CD14-positive monocyte (primary cell): ENCODE results near the gene NPSR1. TPM values are rescaled to one million over a fixed set of nuclear protein-coding genes. Genes with fewer than 3 reads are reported as not detected.

Experiments
- DNase-seq, 3 donors: peaks; one replicate each; pipeline ENCODE4 v3.0.0-alpha.2; 2011 to 2022
- H2AFZ ChIP-seq: 2 replicates; pipeline ENCODE4 v1.6.0; 2012; ENCODE audit warnings: mild to moderate bottlenecking, low read depth, low read length, inconsistent platforms; ENCODE audit not compliant: insufficient read depth, poor library complexity, severe bottlenecking
- H3K27ac ChIP-seq, 2 donors: 1 replicate in 1 of 2; 2 replicates in 1 of 2; pipeline ENCODE4 v1.5.1; 2012 to 2013; ENCODE audit warnings: low read length in 2 of 2, control low read depth in 1 of 2, inconsistent platforms in 1 of 2, low read depth in 1 of 2, mild to moderate bottlenecking in 1 of 2
- H3K27me3 ChIP-seq, 2 donors: one replicate each; pipeline versions ENCODE4 v1.6.0 to v1.6.1; 2011 to 2013; ENCODE audit warnings: low read length in 2 of 2; ENCODE audit not compliant: control insufficient read depth in 2 of 2, insufficient read depth in 2 of 2
- H3K36me3 ChIP-seq, 2 donors: replicated peaks in 1 of 2; 1 replicate in 1 of 2; 2 replicates in 1 of 2; pipeline versions ENCODE4 v1.5.1 to v1.6.1; 2012 to 2013; ENCODE audit warnings: low read length in 2 of 2, control low read depth in 1 of 2, inconsistent platforms in 1 of 2, mild to moderate bottlenecking in 1 of 2; ENCODE audit not compliant: insufficient read depth in 2 of 2, control insufficient read depth in 1 of 2
- H3K4me1 ChIP-seq, 2 donors: 1 replicate in 1 of 2; 2 replicates in 1 of 2; pipeline versions ENCODE4 v1.5.1 to v1.6.1; 2012 to 2013; ENCODE audit warnings: low read length in 2 of 2, control low read depth in 1 of 2, inconsistent platforms in 1 of 2, mild to moderate bottlenecking in 1 of 2, moderate library complexity in 1 of 2; ENCODE audit not compliant: insufficient read depth in 2 of 2, control insufficient read depth in 1 of 2
- H3K4me2 ChIP-seq: replicated peaks from 2 replicates; pipeline ENCODE3; 2012; ENCODE audit warnings: low read length, moderate library complexity, mild to moderate bottlenecking; ENCODE audit not compliant: poor library complexity, severe bottlenecking; ENCODE audit errors: extremely low read depth
- H3K4me3 ChIP-seq, 3 experiments: fragments of 200-600 bp in 1 of 3; sonication (generic) in 1 of 3; replicated peaks in 1 of 3; 1 replicate in 2 of 3; 2 replicates in 1 of 3; pipeline ENCODE4 v1.5.1; 2011 to 2013; ENCODE audit warnings: low read length in 3 of 3, mild to moderate bottlenecking in 3 of 3, control low read depth in 2 of 3, low read depth in 2 of 3, inconsistent platforms in 1 of 3, moderate library complexity in 1 of 3
- H3K79me2 ChIP-seq: 2 replicates; pipeline ENCODE4 v1.6.0; 2012; ENCODE audit warnings: mild to moderate bottlenecking, control low read depth, inconsistent platforms, low read length, moderate library complexity; ENCODE audit not compliant: insufficient read depth
- H3K9ac ChIP-seq: 2 replicates; pipeline ENCODE4 v1.6.0; 2017; ENCODE audit warnings: low read length, mild to moderate bottlenecking; ENCODE audit not compliant: insufficient read depth, poor library complexity, severe bottlenecking
- H3K9me3 ChIP-seq, 2 donors: replicated peaks in 1 of 2; 1 replicate in 1 of 2; 2 replicates in 1 of 2; pipeline versions ENCODE4 v1.5.1 to v1.6.1; 2012 to 2013; ENCODE audit warnings: low read length in 2 of 2, control low read depth in 1 of 2; ENCODE audit not compliant: control insufficient read depth in 1 of 2, insufficient read depth in 1 of 2
- H4K20me1 ChIP-seq: 2 replicates; pipeline ENCODE4 v1.6.0; 2012; ENCODE audit warnings: mild to moderate bottlenecking, low read length, control low read depth, moderate library complexity; ENCODE audit not compliant: insufficient read depth
- H3K27ac Mint-ChIP-seq, 7 donors: one replicate each; pipeline ENCODE4 v1.8.0; 2020; ENCODE audit warnings: mild to moderate bottlenecking in 7 of 7, mixed read lengths in 7 of 7, moderate library complexity in 6 of 7, inconsistent platforms in 2 of 7
- H3K27me3 Mint-ChIP-seq, 3 donors: one replicate each; pipeline ENCODE4 v1.8.0; 2021 to 2022; ENCODE audit warnings: low read depth in 3 of 3, mild to moderate bottlenecking in 3 of 3, mixed read lengths in 3 of 3, moderate library complexity in 3 of 3, inconsistent platforms in 1 of 3
- H3K36me3 Mint-ChIP-seq, 2 donors: one replicate each; pipeline ENCODE4 v1.8.0; 2020; ENCODE audit warnings: mixed read lengths in 2 of 2, inconsistent platforms in 1 of 2, mild to moderate bottlenecking in 1 of 2
- H3K4me1 Mint-ChIP-seq: one replicate; pipeline ENCODE4 v1.8.0; 2020; ENCODE audit warnings: mild to moderate bottlenecking, mixed read lengths
- H3K4me3 Mint-ChIP-seq, 2 donors: one replicate each; pipeline ENCODE4 v1.8.0; 2020; ENCODE audit warnings: mild to moderate bottlenecking in 2 of 2, mixed read lengths in 2 of 2, moderate library complexity in 1 of 2
- H3K9me3 Mint-ChIP-seq, 7 donors: one replicate each; pipeline ENCODE4 v1.8.0; 2020 to 2022; ENCODE audit warnings: mixed read lengths in 7 of 7, mild to moderate bottlenecking in 6 of 7, moderate library complexity in 6 of 7, inconsistent platforms in 2 of 7
- CTCF ChIP-seq: fragments of 200-600 bp; IDR thresholded peaks from one replicate; pipeline ENCODE4 v1.8.0; 2022; ENCODE audit warnings: antibody characterized with exemption, mild to moderate bottlenecking
- WGBS: methylation state at CpG from one replicate; pipeline ENCODE4 v1.1.5; 2013; ENCODE audit warnings: missing lambda C conversion rate; ENCODE audit not compliant: insufficient coverage; 5-methylcytosine and 5-hydroxymethylcytosine counted together
- intact Hi-C, 2 donors: fragments of 100-400 bp; cut with micrococcal nuclease; formaldehyde crosslinking; loops; one replicate each; pipeline versions ENCODE4 v1.15.0 to v1.15.1; 2023
- polyA minus RNA-seq: library from RNA; depleted of rRNA, polyadenylated mRNA; stranded (reverse); fragments of >200 nt; gene quantifications from 2 replicates; pipeline ENCODE4 v1.2.3, GENCODE V29; 2012
- polyA plus RNA-seq, 3 donors: library from polyadenylated mRNA; depleted of rRNA in 1 of 3; unstranded in 2 of 3; stranded (reverse) in 1 of 3; fragments of 300-500 nt in 2 of 3; fragments of >200 nt in 1 of 3; fragmentation: Illumina TruSeq in 2 of 3; gene quantifications; 1 replicate in 2 of 3; 2 replicates in 1 of 3; pipeline ENCODE4 v1.2.3, GENCODE V29; 2012 to 2021
- total RNA-seq, 12 experiments: library from RNA in 1 of 12; stranded (reverse) in 1 of 12; fragments of 120-200 nt in 1 of 12; gene quantifications; one replicate each; pipeline ENCODE4 v1.2.4 and lab custom pipeline; 2013 to 2026; ENCODE audit warnings: mixed read lengths in 6 of 12, inconsistent platforms in 1 of 12

NPSR1 gene
- not detected for total RNA-seq (2013)
- not detected for polyA plus RNA-seq
- not detected in 2 replicates for polyA minus RNA-seq
- total RNA-seq (lab: John Stamatoyannopoulos, UW): 0 to 0.75 (median 0) reads per million in 11 experiments

GRCh38 chr7:34657632-34658268 lies at the start of gene NPSR1:
Gene NPSR1 (plus strand): TSS chr7:34658218. CDS start chr7:34658413, 195 bp downstream.
- peaks cover 0 to 11% (median 4%) of the 10 kb centered on the region in 7 donors for H3K9me3 Mint-ChIP-seq
- H3K27me3 Mint-ChIP-seq: no peaks in the 10 kb centered on the region
- no peak within 1 kb of the TSS for H3K4me2 ChIP-seq
- H4K20me1 ChIP-seq: no peaks in the 10 kb centered on the region
- no peaks in the 10 kb centered on the region for H3K4me1 ChIP-seq
- H3K27me3 ChIP-seq: no peaks in the 10 kb centered on the region
- no peak within 1 kb of the TSS for H3K27ac Mint-ChIP-seq
- no peak within 1 kb of the TSS for H3K4me3 ChIP-seq
- H3K4me1 Mint-ChIP-seq: no peaks in the 10 kb centered on the region
- TF ChIP-seq CTCF: no peak
- H3K9ac ChIP-seq: no peak within 1 kb of the TSS
- intact Hi-C loops: no loop called here
- H3K36me3 ChIP-seq: no peaks in the 10 kb centered on the region
- H3K36me3 Mint-ChIP-seq: no peaks in the 10 kb centered on the region
- WGBS: 76% methylated on average over 3 of the region's 8 CpGs
- no peak for DNase-seq
- no peaks in the 10 kb centered on the region for H3K79me2 ChIP-seq
- H3K4me3 Mint-ChIP-seq: no peak within 1 kb of the TSS
- peaks cover 0 to 1% of the 10 kb centered on the region in 2 donors for H3K9me3 ChIP-seq
- no peak within 1 kb of the TSS for H2AFZ ChIP-seq
- H3K27ac ChIP-seq: no peak within 1 kb of the TSS

- Histone ChIP-seq H3K4me1 (no peaks in the 10 kb centered on the region), H3K4me2 (no peak overlapping the region), H3K9me3 (no peaks in the 10 kb centered on the region), H3K36me3 (no peaks in the 10 kb centered on the region), H3K79me2 (no peaks in the 10 kb centered on the region), H3K27me3 (no peaks in the 10 kb centered on the region), H3K27ac (no peak overlapping the region), H2AFZ (no peak overlapping the region), H3K4me3 (no peak overlapping the region), H3K9ac (no peak overlapping the region), H4K20me1 (no peaks in the 10 kb centered on the region)
- WGBS: no CpG with 5 or more reads among the region's 2 CpGs
- peaks cover 0 to 5% (median 1%) of the 10 kb centered on the region in 7 donors for H3K9me3 Mint-ChIP-seq
- H3K27ac Mint-ChIP-seq: no peak overlapping the region
- no peak for DNase-seq
- H3K27me3 Mint-ChIP-seq: no peaks in the 10 kb centered on the region
- no peaks in the 10 kb centered on the region for H3K4me1 Mint-ChIP-seq
- H3K36me3 Mint-ChIP-seq: no peaks in the 10 kb centered on the region
- intact Hi-C loops: no loop called here
- H3K4me3 Mint-ChIP-seq: no peak overlapping the region
- no peak for TF ChIP-seq CTCF
These were observed 45.4 kb upstream of the NPSR1 start for GRCh38 chr7:34612661-34613060.
